GM21367 (cell line): ENCODE data around the gene IL12RB1.

Experiments used
- ATAC-seq: cut with Tn5 transposase; IDR thresholded peaks from one replicate; pipeline ENCODE4 v1.9.1; 2021; ENCODE audit not compliant: unreplicated experiment

IL12RB1 gene

GRCh38 chr19:18013210-18014111 is 73.3 kb downstream of the IL12RB1 start:
- ATAC-seq = no peak

GRCh38 chr19:18010149-18010548 is 76.6 kb downstream of the IL12RB1 start:
- ATAC-seq = no peak

- no peak for ATAC-seq
These were observed 77.2 kb downstream of the IL12RB1 start for GRCh38 chr19:18009412-18010066.
